Adipocyte (in vitro differentiated cells): ENCODE results near the gene ATP11C.
A peak's percentile ranks its signal among the peaks of the same experiment; 100 is the strongest.
"Not testable (repeated sequence)": the region's sequence is repeated elsewhere in the genome, so short reads cannot be mapped to it uniquely, and the experiment has no call there.

Experiments
- DNase-seq: peaks from one replicate; pipeline ENCODE4 v3.0.0-alpha.2; 2015; ENCODE audit warnings: low read depth
- H3K27me3 ChIP-seq: replicated peaks from 2 replicates; pipeline ENCODE4 v1.7.0; 2013; ENCODE audit warnings: mild to moderate bottlenecking, low read length, moderate library complexity; ENCODE audit not compliant: control insufficient read depth, insufficient read depth
- H3K36me3 ChIP-seq: 2 replicates; pipeline ENCODE4 v1.7.0; 2013; ENCODE audit warnings: low read length, mild to moderate bottlenecking, moderate library complexity; ENCODE audit not compliant: control insufficient read depth, insufficient read depth, severe bottlenecking
- H3K4me1 ChIP-seq: 2 replicates; pipeline ENCODE4 v1.7.0; 2013; ENCODE audit warnings: mild to moderate bottlenecking, low read length, moderate library complexity; ENCODE audit not compliant: control insufficient read depth, insufficient read depth
- H3K4me3 ChIP-seq: 2 replicates; pipeline ENCODE4 v1.7.0; 2013; ENCODE audit warnings: mild to moderate bottlenecking, low read length, moderate library complexity
- H3K9ac ChIP-seq: 2 replicates; pipeline ENCODE4 v1.7.0; 2013; ENCODE audit warnings: mild to moderate bottlenecking, low read length, moderate library complexity
- H3K9me3 ChIP-seq: 2 replicates; pipeline ENCODE4 v1.7.0; 2013; ENCODE audit warnings: mild to moderate bottlenecking, low read length, moderate library complexity; ENCODE audit not compliant: control insufficient read depth

ATP11C gene

GRCh38 chrX:139889760-139890159 lies 43.1 kb downstream of the ATP11C start:
- Histone ChIP-seq H3K9me3 (no peaks in the 10 kb centered on the region), H3K36me3 (no peaks in the 10 kb centered on the region), H3K4me3 (no peak overlapping the region), H3K4me1 (peaks cover 3% of the 10 kb centered on the region), H3K9ac (no peak overlapping the region), H3K27me3 (no peaks in the 10 kb centered on the region)
- DNase-seq = peak; percentile 42

- Histone ChIP-seq H3K9me3 (no peaks in the 10 kb centered on the region), H3K4me1 (peaks cover 15% of the 10 kb centered on the region), H3K36me3 (no peaks in the 10 kb centered on the region), H3K27me3 (no peaks in the 10 kb centered on the region), H3K9ac (no peak overlapping the region), H3K4me3 (no peak overlapping the region)
- DNase-seq = no peak
These were observed 48.9 kb downstream of the ATP11C start for GRCh38 chrX:139883984-139884383.

GRCh38 chrX:139882299-139882698 lies 50.6 kb downstream of the ATP11C start:
- Histone ChIP-seq H3K27me3 (no peaks in the 10 kb centered on the region), H3K9me3 (no peaks in the 10 kb centered on the region), H3K36me3 (no peaks in the 10 kb centered on the region), H3K4me1 (peaks cover 15% of the 10 kb centered on the region), H3K4me3 (peak overlapping the region; percentile 2), H3K9ac (peak overlapping the region; percentile 52)
- no peak for DNase-seq

- Histone ChIP-seq H3K4me3 (peak overlapping the region; percentile 6), H3K9ac (peak overlapping the region; percentile 52), H3K27me3 (no peaks in the 10 kb centered on the region), H3K4me1 (peaks cover 15% of the 10 kb centered on the region), H3K9me3 (no peaks in the 10 kb centered on the region), H3K36me3 (no peaks in the 10 kb centered on the region)
- DNase-seq = peak; percentile 66
These were observed 51.3 kb downstream of the ATP11C start for GRCh38 chrX:139881572-139881971.

GRCh38 chrX:139881130-139881529 lies 51.7 kb downstream of the ATP11C start:
- Histone ChIP-seq H3K4me1 (peaks cover 15% of the 10 kb centered on the region), H3K9me3 (no peaks in the 10 kb centered on the region), H3K27me3 (no peaks in the 10 kb centered on the region), H3K36me3 (no peaks in the 10 kb centered on the region), H3K4me3 (peak overlapping the region; percentile 25), H3K9ac (peak overlapping the region; percentile 43)
- DNase-seq = peak; percentile 53

- Histone ChIP-seq H3K27me3 (no peaks in the 10 kb centered on the region), H3K9me3 (no peaks in the 10 kb centered on the region), H3K4me3 (no peak overlapping the region), H3K9ac (no peak overlapping the region), H3K36me3 (no peaks in the 10 kb centered on the region), H3K4me1 (peaks cover 15% of the 10 kb centered on the region)
- DNase-seq = no peak
These were observed 55.0 kb downstream of the ATP11C start for GRCh38 chrX:139877710-139878414.

- Histone ChIP-seq H3K36me3 (no peaks in the 10 kb centered on the region), H3K4me3 (no peak overlapping the region), H3K9ac (no peak overlapping the region), H3K4me1 (peaks cover 3% of the 10 kb centered on the region), H3K27me3 (no peaks in the 10 kb centered on the region), H3K9me3 (no peaks in the 10 kb centered on the region)
- peak; percentile 9 for DNase-seq
These were observed 57.0 kb downstream of the ATP11C start for GRCh38 chrX:139875841-139876240.

GRCh38 chrX:139869796-139870195 lies 63.1 kb downstream of the ATP11C start:
- no peaks in the 10 kb centered on the region for H3K9me3 ChIP-seq
- H3K4me3 ChIP-seq = no peak overlapping the region
- H3K36me3 ChIP-seq = no peaks in the 10 kb centered on the region
- DNase-seq = no peak
- H3K9ac ChIP-seq = no peak overlapping the region
- H3K27me3 ChIP-seq = no peaks in the 10 kb centered on the region
- H3K4me1 ChIP-seq = no peaks in the 10 kb centered on the region

- Histone ChIP-seq H3K36me3 (no peaks in the 10 kb centered on the region), H3K4me3 (no peak overlapping the region), H3K9me3 (no peaks in the 10 kb centered on the region), H3K9ac (no peak overlapping the region), H3K27me3 (no peaks in the 10 kb centered on the region), H3K4me1 (no peaks in the 10 kb centered on the region)
- DNase-seq = peak; percentile 7
These were observed 68.2 kb downstream of the ATP11C start for GRCh38 chrX:139864640-139865039.

GRCh38 chrX:139862208-139862607 lies 70.6 kb downstream of the ATP11C start:
- no peak overlapping the region for H3K4me3 ChIP-seq
- H3K4me1 ChIP-seq = no peaks in the 10 kb centered on the region
- no peaks in the 10 kb centered on the region for H3K9me3 ChIP-seq
- no peak for DNase-seq
- no peak overlapping the region for H3K9ac ChIP-seq
- H3K36me3 ChIP-seq = no peaks in the 10 kb centered on the region
- no peaks in the 10 kb centered on the region for H3K27me3 ChIP-seq

- H3K27me3 ChIP-seq, H3K4me1 ChIP-seq, DNase-seq, H3K36me3 ChIP-seq, H3K9me3 ChIP-seq, H3K4me3 ChIP-seq, H3K9ac ChIP-seq: not testable (repeated sequence)
These were observed 76.0 kb downstream of the ATP11C start for GRCh38 chrX:139856826-139857225.

- no peak for DNase-seq
- H3K4me1 ChIP-seq = no peaks in the 10 kb centered on the region
- H3K9me3 ChIP-seq = no peaks in the 10 kb centered on the region
- H3K9ac ChIP-seq = no peak overlapping the region
- no peak overlapping the region for H3K4me3 ChIP-seq
- no peaks in the 10 kb centered on the region for H3K27me3 ChIP-seq
- H3K36me3 ChIP-seq = no peaks in the 10 kb centered on the region
These were observed 81.1 kb downstream of the ATP11C start for GRCh38 chrX:139851730-139852129.
